ENCODE data around the gene FREM1. TPM values are rescaled to one million over a fixed set of nuclear protein-coding genes. Genes with fewer than 3 reads are reported as not detected.
A peak's percentile ranks its signal among the peaks of the same experiment; 100 is the strongest.

The FREM1 gene
- total and polyA plus RNA-seq, 2 of the 13 experiments (the other 11 are each of a cell fraction or from before 2014, with no cell fraction given) = 64.3 to 202 TPM

GRCh38 chr9:14693251-14693861, 216.9 kb downstream of the FREM1 start, which contains the start of gene ZDHHC21 (continued):
- TF ChIP-seq ZHX1 (CRISPR knock-in tag; IDR thresholded peaks at IDR 0.05; ENCODE audit: low read depth) (no peak), BCLAF1 (IDR thresholded peaks at IDR 0.05) (no peak), DBP (CRISPR knock-in tag; IDR thresholded peaks at IDR 0.05; ENCODE audit: not compliant biosample characterization) (no peak), MTA1 (CRISPR knock-in tag; IDR thresholded peaks at IDR 0.05; ENCODE audit: borderline replicate concordance) (peak; percentile 52; the same call in 1 of the 2 replicates), NONO (IDR thresholded peaks at IDR 0.05) (no peak), NONO (CRISPR knock-in tag; conservative IDR thresholded peaks at IDR 0.05) (peak; percentile 81), SSRP1 (CRISPR knock-in tag; IDR thresholded peaks at IDR 0.05) (no peak), ZBTB8A (CRISPR knock-in tag; IDR thresholded peaks at IDR 0.05; ENCODE audit: borderline replicate concordance, low read depth) (no peak), BATF2 (CRISPR knock-in tag; IDR thresholded peaks at IDR 0.05) (no peak), ZZZ3 (CRISPR knock-in tag; IDR thresholded peaks at IDR 0.05; ENCODE audit: borderline replicate concordance) (peak; percentile 64), KLF9 (CRISPR knock-in tag; IDR thresholded peaks at IDR 0.05; ENCODE audit: low read depth) (no peak), ZBTB7A (CRISPR knock-in tag; IDR thresholded peaks at IDR 0.05) (no peak; the same call in none of the 2 replicates), MAF1 (CRISPR knock-in tag; IDR thresholded peaks at IDR 0.05; ENCODE audit: borderline replicate concordance) (no peak), ZNF768 (CRISPR knock-in tag; IDR thresholded peaks at IDR 0.05) (peak; percentile 64), TRIM22 (IDR thresholded peaks at IDR 0.05) (no peak), ZNF143 (CRISPR knock-in tag; IDR thresholded peaks at IDR 0.05) (peak; percentile 78), ARID3A (IDR thresholded peaks at IDR 0.05; ENCODE audit: low read depth, low read length) (no peak), ZNF354B (CRISPR knock-in tag; IDR thresholded peaks at IDR 0.05) (no peak), ZNF432 (CRISPR knock-in tag; IDR thresholded peaks at IDR 0.05; ENCODE audit: borderline replicate concordance) (no peak), ZNF44 (CRISPR knock-in tag; IDR thresholded peaks at IDR 0.05) (no peak)
